Mammary epithelial cell (primary cell): ENCODE results near the gene CRAMP1.

Source experiments
- CTCF ChIP-seq, 2 donors: IDR thresholded peaks in 1 of 2; conservative IDR thresholded peaks in 1 of 2; 2 replicates each; pipeline ENCODE4 v1.5.1; 2011 to 2012; ENCODE audit warnings: inconsistent platforms in 2 of 2, low read length in 2 of 2, mild to moderate bottlenecking in 2 of 2, control low read depth in 1 of 2, low read depth in 1 of 2; ENCODE audit not compliant: insufficient read depth in 1 of 2; ENCODE audit errors: extremely low read depth in 1 of 2
- EZH2 ChIP-seq: IDR thresholded peaks from 2 replicates; pipeline ENCODE4 v1.6.1; 2012; ENCODE audit warnings: low read length, inconsistent platforms, borderline replicate concordance

- TF ChIP-seq CTCF (conservative IDR thresholded peaks at IDR 0.05 in 1 of 2, IDR thresholded peaks at IDR 0.05 in 1 of 2; ENCODE audit: extremely low read depth in 1 of 2, insufficient read depth in 1 of 2, low read depth in 1 of 2, low read length in 2 of 2) (no peak), EZH2 (no peak)
Observed at GRCh38 chr16:1638757-1639156, 26.6 kb downstream of the CRAMP1 start.
